WTC11 (cell line): ENCODE data around the gene ASIC1. TPM values are rescaled to one million over a fixed set of nuclear protein-coding genes. Genes with fewer than 3 reads are reported as not detected.

Source experiments
- ATAC-seq: fragments of 200-7000 bp; cut with Tn5 transposase; 2 replicates; pipeline ENCODE4 v1.10.0; 2021; ENCODE audit warnings: mild to moderate bottlenecking, moderate library complexity
- CTCF ChIA-PET: fragments of 300-600 bp; sonication (Branson Sonifier 250); formaldehyde crosslinking; loops from one replicate; lab custom pipeline; 2021; ENCODE audit warnings: antibody characterized with exemption; lab: Charles Lee
- POLR2A ChIA-PET: fragments of 350-600 bp; sonication (Branson Sonifier 250); formaldehyde crosslinking; loops from one replicate; lab custom pipeline; 2021; ENCODE audit warnings: antibody characterized with exemption; lab: Charles Lee
- DNase-seq: peaks from one replicate; pipeline ENCODE4 v3.0.0; 2021; ENCODE audit warnings: low spot score
- H3K27ac Mint-ChIP-seq: 2 replicates; pipeline ENCODE4 v1.8.0; 2021; ENCODE audit warnings: mixed read lengths
- H3K27me3 Mint-ChIP-seq: 2 replicates; pipeline ENCODE4 v1.8.0; 2021; ENCODE audit warnings: low read depth, mild to moderate bottlenecking, moderate library complexity, mixed read lengths
- H3K36me3 Mint-ChIP-seq: 2 replicates; pipeline ENCODE4 v1.8.0; 2021; ENCODE audit warnings: mixed read lengths
- H3K4me1 Mint-ChIP-seq: 2 replicates; pipeline ENCODE4 v1.8.0; 2022; ENCODE audit warnings: mixed read lengths
- H3K4me3 Mint-ChIP-seq: 2 replicates; pipeline ENCODE4 v1.8.0; 2021; ENCODE audit warnings: mild to moderate bottlenecking, moderate library complexity, mixed read lengths
- H3K9me3 Mint-ChIP-seq: 2 replicates; pipeline ENCODE4 v1.8.0; 2021; ENCODE audit warnings: mixed read lengths
- CDX4 ChIP-seq: fragments of 250-450 bp; sonication (Bioruptor Pico); IDR thresholded peaks from 2 replicates; pipeline ENCODE4 v1.9.0; 2021; ENCODE audit warnings: moderate library complexity, mild to moderate bottlenecking, inconsistent platforms, borderline replicate concordance
- CREB1 ChIP-seq: sonication (generic); formaldehyde crosslinking; IDR thresholded peaks from 2 replicates; pipeline ENCODE4 v1.8.0; 2023; ENCODE audit warnings: mild to moderate bottlenecking, missing genetic modification reagents
- ELF4 ChIP-seq: sonication (generic); formaldehyde crosslinking; IDR thresholded peaks from 2 replicates; pipeline ENCODE4 v1.8.1; 2022; ENCODE audit warnings: low read depth, mild to moderate bottlenecking, moderate library complexity, missing genetic modification reagents
- EMX1 ChIP-seq: fragments of 250-450 bp; sonication (Bioruptor Pico); IDR thresholded peaks from 2 replicates; pipeline ENCODE4 v1.8.0; 2021; ENCODE audit warnings: mild to moderate bottlenecking
- ESRRA ChIP-seq: sonication (generic); formaldehyde crosslinking; IDR thresholded peaks from 2 replicates; pipeline ENCODE4 v1.8.1; 2022; ENCODE audit warnings: mild to moderate bottlenecking, missing genetic modification reagents, borderline replicate concordance
- ETV6 ChIP-seq: sonication (generic); formaldehyde crosslinking; IDR thresholded peaks from 2 replicates; pipeline ENCODE4 v1.8.1; 2022; ENCODE audit warnings: mild to moderate bottlenecking, missing genetic modification reagents
- FOXP1 ChIP-seq: sonication (generic); formaldehyde crosslinking; IDR thresholded peaks from 2 replicates; pipeline ENCODE4 v1.8.0; 2022; ENCODE audit warnings: missing genetic modification reagents, mild to moderate bottlenecking, moderate library complexity, borderline replicate concordance
- FOXP4 ChIP-seq: sonication (generic); formaldehyde crosslinking; IDR thresholded peaks from 2 replicates; pipeline ENCODE4 v1.8.0; 2022; ENCODE audit warnings: mild to moderate bottlenecking, missing genetic modification reagents
- GABPB1 ChIP-seq: sonication (generic); formaldehyde crosslinking; IDR thresholded peaks from 2 replicates; pipeline ENCODE4 v1.8.1; 2023; ENCODE audit warnings: mild to moderate bottlenecking, missing genetic modification reagents
- GTF2I ChIP-seq: fragments of 250-450 bp; sonication (Bioruptor Pico); conservative IDR thresholded peaks from 2 replicates; pipeline ENCODE4 v1.4.0; 2021; ENCODE audit warnings: mild to moderate bottlenecking
- HMGXB4 ChIP-seq: sonication (generic); formaldehyde crosslinking; IDR thresholded peaks from 2 replicates; pipeline ENCODE4 v1.8.1; 2023; ENCODE audit warnings: mild to moderate bottlenecking, moderate library complexity, missing genetic modification reagents
- NFYB ChIP-seq: sonication (generic); formaldehyde crosslinking; conservative IDR thresholded peaks from 2 replicates; pipeline ENCODE4 v1.8.0; 2022; ENCODE audit warnings: low read depth, missing genetic modification reagents
- SP1 ChIP-seq: sonication (generic); formaldehyde crosslinking; conservative IDR thresholded peaks from 2 replicates; pipeline ENCODE4 v1.8.1; 2022; ENCODE audit warnings: missing genetic modification reagents
- STAT6 ChIP-seq: sonication (generic); formaldehyde crosslinking; conservative IDR thresholded peaks from 2 replicates; pipeline ENCODE4 v1.8.1; 2023; ENCODE audit warnings: mild to moderate bottlenecking, low read depth, missing genetic modification reagents, moderate library complexity
- TP53 ChIP-seq: sonication (generic); formaldehyde crosslinking; IDR thresholded peaks from 2 replicates; pipeline ENCODE4 v1.8.1; 2023; ENCODE audit warnings: mild to moderate bottlenecking, missing genetic modification reagents
- USF1 ChIP-seq: sonication (generic); formaldehyde crosslinking; IDR thresholded peaks from 2 replicates; pipeline ENCODE4 v1.8.0; 2022; ENCODE audit warnings: mild to moderate bottlenecking, missing genetic modification reagents
- ZBTB21 ChIP-seq: sonication (generic); formaldehyde crosslinking; IDR thresholded peaks from 2 replicates; pipeline ENCODE4 v1.8.1; 2023; ENCODE audit warnings: mild to moderate bottlenecking, missing genetic modification reagents, borderline replicate concordance
- ZNF138 ChIP-seq: sonication (generic); formaldehyde crosslinking; conservative IDR thresholded peaks from 2 replicates; pipeline ENCODE4 v1.8.1; 2022; ENCODE audit warnings: mild to moderate bottlenecking, moderate library complexity, missing genetic modification reagents
- ZNF232 ChIP-seq: sonication (generic); formaldehyde crosslinking; IDR thresholded peaks from 2 replicates; pipeline ENCODE4 v1.8.0; 2022; ENCODE audit warnings: mild to moderate bottlenecking, missing genetic modification reagents
- ZNF263 ChIP-seq: sonication (generic); formaldehyde crosslinking; IDR thresholded peaks from 2 replicates; pipeline ENCODE4 v1.8.1; 2022; ENCODE audit warnings: low read depth, mild to moderate bottlenecking, moderate library complexity, missing genetic modification reagents
- ZNF317 ChIP-seq: sonication (generic); formaldehyde crosslinking; IDR thresholded peaks from 2 replicates; pipeline ENCODE4 v1.8.1; 2023; ENCODE audit warnings: low read depth, mild to moderate bottlenecking, moderate library complexity, missing genetic modification reagents, borderline replicate concordance
- ZNF423 ChIP-seq: fragments of 250-450 bp; sonication (Bioruptor Pico); IDR thresholded peaks from 2 replicates; pipeline ENCODE4 v2.1.2; 2022; ENCODE audit warnings: mild to moderate bottlenecking, moderate library complexity
- total RNA-seq: library from RNA; stranded (reverse); gene quantifications from 3 replicates; pipeline ENCODE4 v1.2.3, GENCODE V29; 2021
- TF ChIP-seq, protein P1 (sequence below): sonication (generic); formaldehyde crosslinking; IDR thresholded peaks from 2 replicates; pipeline ENCODE4 v1.8.1; 2023; ENCODE audit warnings: mild to moderate bottlenecking, missing genetic modification reagents, moderate library complexity
- TF ChIP-seq, protein P2 (sequence below): fragments of 250-450 bp; sonication (Bioruptor Pico); IDR thresholded peaks from 2 replicates; pipeline ENCODE4 v1.8.0; 2021; ENCODE audit warnings: mild to moderate bottlenecking
- TF ChIP-seq, protein P3 (sequence below): sonication (generic); formaldehyde crosslinking; IDR thresholded peaks from 2 replicates; pipeline ENCODE4 v1.8.1; 2022; ENCODE audit warnings: mild to moderate bottlenecking, missing genetic modification reagents, moderate library complexity, borderline replicate concordance

ASIC1 gene
- total RNA-seq, 1 experiment from 2014 or later, result 4.9 TPM

DNA sequence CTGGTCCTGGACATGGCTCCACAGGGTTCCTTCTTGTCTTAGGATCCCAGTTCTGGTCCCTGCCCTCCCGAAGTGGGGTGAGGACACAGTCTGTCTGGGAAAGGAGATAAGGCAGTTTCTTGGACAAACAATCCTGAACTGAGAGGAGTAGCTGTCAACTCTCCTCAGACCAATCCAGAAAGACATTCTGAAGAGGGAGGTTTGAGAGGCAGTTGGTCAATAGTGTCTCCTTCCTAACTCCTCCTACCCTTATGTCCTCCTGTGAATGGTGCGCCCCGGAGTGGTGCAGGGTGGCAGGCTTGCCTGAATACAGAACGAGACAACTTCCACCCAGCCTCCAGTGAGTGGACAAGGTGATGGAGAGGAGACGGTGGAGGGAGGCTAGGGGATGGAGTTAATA lies 15.4 kb upstream of the ASIC1 start:
- H3K36me3 Mint-ChIP-seq, result no peaks in the 10 kb centered on the region
- H3K27ac Mint-ChIP-seq, result no peak overlapping the region
- no peak overlapping the region for H3K4me3 Mint-ChIP-seq
- H3K27me3 Mint-ChIP-seq, result peaks cover 18% of the 10 kb centered on the region
- TF ChIP-seq HMGXB4 (CRISPR knock-in tag) (no peak), NFYB (CRISPR knock-in tag) (no peak), ZNF263 (CRISPR knock-in tag) (no peak), ZNF317 (no peak), CDX4 (CRISPR knock-in tag) (no peak), TP53 (CRISPR knock-in tag) (no peak), EMX1 (no peak), ESRRA (no peak), FOXP1 (no peak), CREB1 (no peak), ZNF138 (no peak), FOXP4 (CRISPR knock-in tag) (no peak), USF1 (CRISPR knock-in tag) (no peak), ZNF232 (CRISPR knock-in tag) (no peak), ZBTB21 (CRISPR knock-in tag) (no peak), ZNF423 (CRISPR knock-in tag) (no peak)
- TF ChIP-seq, protein P1, sequence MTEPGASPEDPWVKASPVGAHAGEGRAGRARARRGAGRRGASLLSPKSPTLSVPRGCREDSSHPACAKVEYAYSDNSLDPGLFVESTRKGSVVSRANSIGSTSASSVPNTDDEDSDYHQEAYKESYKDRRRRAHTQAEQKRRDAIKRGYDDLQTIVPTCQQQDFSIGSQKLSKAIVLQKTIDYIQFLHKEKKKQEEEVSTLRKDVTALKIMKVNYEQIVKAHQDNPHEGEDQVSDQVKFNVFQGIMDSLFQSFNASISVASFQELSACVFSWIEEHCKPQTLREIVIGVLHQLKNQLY (CRISPR knock-in tag), result no peak
- TF ChIP-seq, protein P2, sequence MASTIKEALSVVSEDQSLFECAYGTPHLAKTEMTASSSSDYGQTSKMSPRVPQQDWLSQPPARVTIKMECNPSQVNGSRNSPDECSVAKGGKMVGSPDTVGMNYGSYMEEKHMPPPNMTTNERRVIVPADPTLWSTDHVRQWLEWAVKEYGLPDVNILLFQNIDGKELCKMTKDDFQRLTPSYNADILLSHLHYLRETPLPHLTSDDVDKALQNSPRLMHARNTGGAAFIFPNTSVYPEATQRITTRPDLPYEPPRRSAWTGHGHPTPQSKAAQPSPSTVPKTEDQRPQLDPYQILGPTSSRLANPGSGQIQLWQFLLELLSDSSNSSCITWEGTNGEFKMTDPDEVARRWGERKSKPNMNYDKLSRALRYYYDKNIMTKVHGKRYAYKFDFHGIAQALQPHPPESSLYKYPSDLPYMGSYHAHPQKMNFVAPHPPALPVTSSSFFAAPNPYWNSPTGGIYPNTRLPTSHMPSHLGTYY, result no peak
- TF ChIP-seq, all 79 proteins: peak for 0
- no peaks in the 10 kb centered on the region for H3K9me3 Mint-ChIP-seq
- CTCF ChIA-PET, result interaction anchor here (1.4 to 7.1 kb wide), 3 partner anchors 13 to 75 kb away, joined by 4 to 141 read pairs (median 120); no protein-coding TSS in a partner anchor
- peaks cover 3% of the 10 kb centered on the region; the same call in 1 of the 2 replicates for H3K4me1 Mint-ChIP-seq
- no peak for ATAC-seq
- POLR2A ChIA-PET, result interaction anchor here (0.6 kb wide), 1 partner anchor 8 kb away, joined by 4 read pairs; no protein-coding TSS in a partner anchor
- DNase-seq, result no peak

- DNase-seq (no peak), ATAC-seq (no peak)
- Mint-ChIP-seq H3K36me3 (no peaks in the 10 kb centered on the region), H3K4me3 (no peak overlapping the region), H3K4me1 (peaks cover 3% of the 10 kb centered on the region; the same call in 1 of the 2 replicates), H3K27me3 (peaks cover 25% of the 10 kb centered on the region), H3K27ac (no peak overlapping the region), H3K9me3 (no peaks in the 10 kb centered on the region)
- ChIA-PET POLR2A (no interaction called here), CTCF (interaction anchor here (1.4 to 7.1 kb wide), 3 partner anchors 12 to 76 kb away, joined by 4 to 141 read pairs (median 120); no protein-coding TSS in a partner anchor)
- TF ChIP-seq STAT6 (no peak), SP1 (CRISPR knock-in tag) (no peak), ETV6 (no peak), GABPB1 (CRISPR knock-in tag) (no peak), GTF2I (CRISPR knock-in tag) (no peak), ELF4 (CRISPR knock-in tag) (no peak)
- TF ChIP-seq, protein P3, sequence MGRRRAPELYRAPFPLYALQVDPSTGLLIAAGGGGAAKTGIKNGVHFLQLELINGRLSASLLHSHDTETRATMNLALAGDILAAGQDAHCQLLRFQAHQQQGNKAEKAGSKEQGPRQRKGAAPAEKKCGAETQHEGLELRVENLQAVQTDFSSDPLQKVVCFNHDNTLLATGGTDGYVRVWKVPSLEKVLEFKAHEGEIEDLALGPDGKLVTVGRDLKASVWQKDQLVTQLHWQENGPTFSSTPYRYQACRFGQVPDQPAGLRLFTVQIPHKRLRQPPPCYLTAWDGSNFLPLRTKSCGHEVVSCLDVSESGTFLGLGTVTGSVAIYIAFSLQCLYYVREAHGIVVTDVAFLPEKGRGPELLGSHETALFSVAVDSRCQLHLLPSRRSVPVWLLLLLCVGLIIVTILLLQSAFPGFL, result no peak
- TF ChIP-seq, protein P1 (CRISPR knock-in tag), result no peak
Observed at GRCh38 chr12:50042693-50043092, 14.7 kb upstream of the ASIC1 start.
